Measurements from ENCODE around the gene COPZ2.
"Not testable (repeated sequence)": the region's sequence is repeated elsewhere in the genome, so short reads cannot be mapped to it uniquely, and the experiment has no call there.

The COPZ2 gene

GRCh38 chr17:48043176-48043575 is 5.6 kb upstream of the COPZ2 start:
- Histone ChIP-seq H3K9ac (ENCODE audit: insufficient read length, low read depth) (no peak overlapping the region), H3K36me3 (ENCODE audit: insufficient read depth, insufficient read length, low read length) (peaks cover 8% of the 10 kb centered on the region), H3K27me3 (ENCODE audit: insufficient read depth, insufficient read length) (peaks cover 11% of the 10 kb centered on the region), H3K9me3 (ENCODE audit: insufficient read depth, low read length) (no peaks in the 10 kb centered on the region), H3K4me1 (ENCODE audit: insufficient read depth, insufficient read length) (peaks cover 4% of the 10 kb centered on the region), H3K4me3 (ENCODE audit: insufficient read length, low read depth) (no peak overlapping the region)
- no peak for DNase-seq (ENCODE audit: low read depth, low spot score)
- TF ChIP-seq ZNF274 (IDR thresholded peaks at IDR 0.05; ENCODE audit: low read depth, low read length) (no peak), YY1 (IDR thresholded peaks at IDR 0.05; ENCODE audit: insufficient read depth, insufficient read length) (no peak)

GRCh38 chr17:48038687-48039086 is 1.1 kb upstream of the COPZ2 start:
- no peak for DNase-seq (ENCODE audit: low read depth, low spot score)
- H3K9me3 ChIP-seq (ENCODE audit: insufficient read depth, low read length) = no peaks in the 10 kb centered on the region
- H3K27me3 ChIP-seq (ENCODE audit: insufficient read depth, insufficient read length) = peaks cover 33% of the 10 kb centered on the region
- no peak overlapping the region for H3K4me3 ChIP-seq (ENCODE audit: insufficient read length, low read depth)
- TF ChIP-seq SUZ12 (IDR thresholded peaks at IDR 0.05; ENCODE audit: extremely low read depth, insufficient read depth, insufficient read length) (no peak), ZNF274 (IDR thresholded peaks at IDR 0.05; ENCODE audit: low read depth, low read length) (no peak), YY1 (IDR thresholded peaks at IDR 0.05; ENCODE audit: insufficient read depth, insufficient read length) (no peak)
- H3K36me3 ChIP-seq (ENCODE audit: insufficient read depth, insufficient read length, low read length) = no peaks in the 10 kb centered on the region
- peaks cover 6% of the 10 kb centered on the region for H3K4me1 ChIP-seq (ENCODE audit: insufficient read depth, insufficient read length)
- H3K9ac ChIP-seq (ENCODE audit: insufficient read length, low read depth) = no peak overlapping the region

DNA sequence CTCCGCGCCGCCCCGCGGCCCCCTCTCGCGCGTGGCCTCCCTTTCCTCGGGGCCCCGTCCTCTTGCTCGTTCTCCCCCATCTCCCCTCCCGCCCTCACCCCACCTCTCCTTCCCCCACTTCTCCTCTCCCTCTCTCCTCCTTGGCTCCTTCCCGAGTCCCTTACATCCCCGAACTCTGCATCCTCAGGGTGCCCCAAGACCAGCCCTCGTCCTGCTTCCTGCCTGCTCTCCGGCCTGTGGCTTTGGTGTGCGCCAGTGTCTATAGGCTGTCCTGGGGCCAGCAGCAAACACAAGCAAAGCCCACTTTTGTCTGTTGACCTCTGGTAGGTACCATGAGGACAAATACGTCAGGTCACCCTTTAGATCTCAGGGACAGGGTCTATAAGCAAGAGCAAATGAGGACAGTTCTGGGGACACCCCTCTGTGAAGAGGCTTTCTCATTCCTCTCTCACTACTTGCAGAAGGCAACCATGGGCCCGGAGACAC is 284 bp upstream of the COPZ2 start:
- Histone ChIP-seq H3K36me3 (ENCODE audit: insufficient read depth, insufficient read length, low read length) (no peaks in the 10 kb centered on the region), H3K27me3 (ENCODE audit: insufficient read depth, insufficient read length) (peaks cover 33% of the 10 kb centered on the region), H3K9ac (ENCODE audit: insufficient read length, low read depth) (no peak overlapping the region), H3K9me3 (ENCODE audit: insufficient read depth, low read length) (no peaks in the 10 kb centered on the region), H3K4me1 (ENCODE audit: insufficient read depth, insufficient read length) (peaks cover 8% of the 10 kb centered on the region), H3K4me3 (ENCODE audit: insufficient read length, low read depth) (peak overlapping the region; percentile 25)
- no peak for DNase-seq (ENCODE audit: low read depth, low spot score)
- TF ChIP-seq ZNF274 (IDR thresholded peaks at IDR 0.05; ENCODE audit: low read depth, low read length) = no peak
- no peak for TF ChIP-seq YY1 (IDR thresholded peaks at IDR 0.05; ENCODE audit: insufficient read depth, insufficient read length)
- no peak for TF ChIP-seq SUZ12 (IDR thresholded peaks at IDR 0.05; ENCODE audit: extremely low read depth, insufficient read depth, insufficient read length)

DNA sequence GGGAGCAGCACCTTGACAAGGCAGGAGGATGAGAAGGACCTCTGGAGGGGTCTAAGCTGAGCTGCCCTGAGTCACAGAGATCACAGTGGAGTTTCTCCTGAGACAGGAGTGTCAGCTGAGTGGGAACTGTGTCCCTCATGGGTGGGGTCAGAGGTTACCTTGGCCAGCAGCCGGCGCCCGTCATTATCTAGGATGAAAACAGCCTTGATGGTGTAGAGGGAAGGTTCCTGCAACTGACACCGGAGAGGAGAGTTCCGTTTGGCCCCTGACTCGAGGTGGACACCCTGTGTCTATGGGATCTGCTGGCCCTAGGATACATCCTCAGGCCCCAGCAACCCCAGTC is 933 bp downstream of the COPZ2 start:
- Histone ChIP-seq H3K9ac (ENCODE audit: insufficient read length, low read depth) (no peak overlapping the region), H3K36me3 (ENCODE audit: insufficient read depth, insufficient read length, low read length) (no peaks in the 10 kb centered on the region), H3K4me3 (ENCODE audit: insufficient read length, low read depth) (no peak overlapping the region), H3K27me3 (ENCODE audit: insufficient read depth, insufficient read length) (peaks cover 33% of the 10 kb centered on the region), H3K4me1 (ENCODE audit: insufficient read depth, insufficient read length) (peaks cover 8% of the 10 kb centered on the region), H3K9me3 (ENCODE audit: insufficient read depth, low read length) (no peaks in the 10 kb centered on the region)
- DNase-seq (ENCODE audit: low read depth, low spot score) = no peak
- TF ChIP-seq YY1 (IDR thresholded peaks at IDR 0.05; ENCODE audit: insufficient read depth, insufficient read length) (no peak), SUZ12 (IDR thresholded peaks at IDR 0.05; ENCODE audit: extremely low read depth, insufficient read depth, insufficient read length) (no peak), ZNF274 (IDR thresholded peaks at IDR 0.05; ENCODE audit: low read depth, low read length) (no peak)

DNA sequence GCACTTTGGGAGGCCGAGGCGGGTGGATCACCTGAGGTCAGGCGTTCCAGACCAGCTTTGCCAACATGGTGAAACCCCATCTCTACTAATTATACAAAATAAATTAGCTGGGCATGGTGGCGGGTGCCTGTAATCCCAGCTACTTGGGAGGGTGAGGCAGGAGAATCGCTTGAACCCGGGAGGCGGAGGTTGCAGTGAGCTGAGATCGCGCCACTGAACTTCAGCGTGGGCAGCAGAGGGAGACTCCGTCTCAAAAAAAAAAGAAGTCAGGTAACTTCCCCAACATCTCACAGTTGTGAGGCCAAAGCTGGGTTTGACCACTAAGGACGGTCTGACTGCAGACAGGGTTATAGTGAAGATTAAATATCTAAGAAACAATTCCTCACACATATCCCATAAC is 2.9 kb downstream of the COPZ2 start:
- H3K36me3 ChIP-seq (ENCODE audit: insufficient read depth, insufficient read length, low read length); H3K4me3 ChIP-seq (ENCODE audit: insufficient read length, low read depth); DNase-seq (ENCODE audit: low read depth, low spot score); H3K9me3 ChIP-seq (ENCODE audit: insufficient read depth, low read length); H3K4me1 ChIP-seq (ENCODE audit: insufficient read depth, insufficient read length); H3K9ac ChIP-seq (ENCODE audit: insufficient read length, low read depth): not testable (repeated sequence)
- H3K27me3 ChIP-seq (ENCODE audit: insufficient read depth, insufficient read length) = peaks cover 33% of the 10 kb centered on the region

DNA sequence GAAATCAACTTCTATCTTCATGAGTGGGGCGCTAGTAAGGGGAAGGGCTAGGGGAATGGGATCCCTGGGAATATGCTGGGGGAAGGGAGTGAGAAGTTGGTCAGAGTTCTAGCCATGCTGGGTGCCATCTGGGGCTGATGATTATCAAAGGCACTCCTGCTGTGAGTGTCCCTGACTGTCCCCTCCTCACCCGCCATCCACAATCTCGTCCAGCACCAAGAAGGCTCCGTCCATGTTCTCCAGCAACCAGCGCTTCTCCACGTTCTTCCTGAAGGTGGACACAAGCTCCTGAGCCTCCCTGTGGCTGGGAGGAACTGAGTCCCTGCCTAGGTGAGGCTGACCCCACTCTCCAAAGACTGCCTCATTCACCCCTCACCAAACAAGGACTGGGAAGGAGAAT is 5.6 kb downstream of the COPZ2 start:
- no peak for DNase-seq (ENCODE audit: low read depth, low spot score)
- TF ChIP-seq ZNF274 (IDR thresholded peaks at IDR 0.05; ENCODE audit: low read depth, low read length) = no peak
- no peak for TF ChIP-seq YY1 (IDR thresholded peaks at IDR 0.05; ENCODE audit: insufficient read depth, insufficient read length)
- no peak for TF ChIP-seq SUZ12 (IDR thresholded peaks at IDR 0.05; ENCODE audit: extremely low read depth, insufficient read depth, insufficient read length)
- Histone ChIP-seq H3K9ac (ENCODE audit: insufficient read length, low read depth) (no peak overlapping the region), H3K4me1 (ENCODE audit: insufficient read depth, insufficient read length) (peaks cover 8% of the 10 kb centered on the region), H3K9me3 (ENCODE audit: insufficient read depth, low read length) (no peaks in the 10 kb centered on the region), H3K4me3 (ENCODE audit: insufficient read length, low read depth) (no peak overlapping the region), H3K27me3 (ENCODE audit: insufficient read depth, insufficient read length) (peaks cover 15% of the 10 kb centered on the region), H3K36me3 (ENCODE audit: insufficient read depth, insufficient read length, low read length) (no peaks in the 10 kb centered on the region)

DNA sequence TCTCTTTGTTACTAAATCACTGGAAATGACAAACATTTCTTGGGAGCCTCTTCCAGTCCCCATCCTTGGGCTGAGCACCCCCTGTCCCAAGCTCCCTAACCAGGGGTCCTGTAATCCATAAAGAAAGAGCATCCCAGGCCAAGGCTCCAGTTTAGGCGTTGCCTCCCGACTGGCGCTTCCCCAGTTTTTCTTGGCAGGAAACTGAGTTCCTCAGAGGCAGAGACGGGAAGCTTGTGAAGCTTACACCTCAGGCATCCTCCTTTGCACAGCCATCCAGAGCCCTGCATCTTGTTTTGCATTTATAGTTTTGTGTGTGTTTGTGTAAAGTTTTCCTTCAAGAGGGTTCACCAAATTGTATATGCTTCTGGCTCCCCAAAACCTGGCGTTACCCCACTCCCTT is 7.1 kb downstream of the COPZ2 start:
- H3K9ac ChIP-seq (ENCODE audit: insufficient read length, low read depth) = no peak overlapping the region
- no peaks in the 10 kb centered on the region for H3K36me3 ChIP-seq (ENCODE audit: insufficient read depth, insufficient read length, low read length)
- no peak overlapping the region for H3K4me3 ChIP-seq (ENCODE audit: insufficient read length, low read depth)
- DNase-seq (ENCODE audit: low read depth, low spot score) = no peak
- peaks cover 9% of the 10 kb centered on the region for H3K4me1 ChIP-seq (ENCODE audit: insufficient read depth, insufficient read length)
- no peak for TF ChIP-seq YY1 (IDR thresholded peaks at IDR 0.05; ENCODE audit: insufficient read depth, insufficient read length)
- TF ChIP-seq SUZ12 (IDR thresholded peaks at IDR 0.05; ENCODE audit: extremely low read depth, insufficient read depth, insufficient read length) = no peak
- TF ChIP-seq ZNF274 (IDR thresholded peaks at IDR 0.05; ENCODE audit: low read depth, low read length) = no peak
- H3K27me3 ChIP-seq (ENCODE audit: insufficient read depth, insufficient read length) = peaks cover 3% of the 10 kb centered on the region
- no peaks in the 10 kb centered on the region for H3K9me3 ChIP-seq (ENCODE audit: insufficient read depth, low read length)

- H3K9me3 ChIP-seq (ENCODE audit: insufficient read depth, low read length) = no peaks in the 10 kb centered on the region
- peaks cover 19% of the 10 kb centered on the region for H3K4me1 ChIP-seq (ENCODE audit: insufficient read depth, insufficient read length)
- H3K27me3 ChIP-seq (ENCODE audit: insufficient read depth, insufficient read length) = peaks cover 15% of the 10 kb centered on the region
- DNase-seq (ENCODE audit: low read depth, low spot score) = no peak
- TF ChIP-seq ZNF274 (IDR thresholded peaks at IDR 0.05; ENCODE audit: low read depth, low read length) (no peak), YY1 (IDR thresholded peaks at IDR 0.05; ENCODE audit: insufficient read depth, insufficient read length) (no peak), SUZ12 (IDR thresholded peaks at IDR 0.05; ENCODE audit: extremely low read depth, insufficient read depth, insufficient read length) (no peak)
- no peak overlapping the region for H3K4me3 ChIP-seq (ENCODE audit: insufficient read length, low read depth)
- H3K36me3 ChIP-seq (ENCODE audit: insufficient read depth, insufficient read length, low read length) = no peaks in the 10 kb centered on the region
- H3K9ac ChIP-seq (ENCODE audit: insufficient read length, low read depth) = no peak overlapping the region
Measured at GRCh38 chr17:48028736-48029135, 8.9 kb downstream of the COPZ2 start.

Measured in NT2/D1 (cell line).